ENCODE results near the gene FHIT. TPM values are rescaled to one million over a fixed set of nuclear protein-coding genes. Genes with fewer than 3 reads are reported as not detected.

The FHIT gene
- total RNA-seq, 1 donor from 2014 or later: 5.7 TPM

GRCh38 chr3:60215946-60216345, 1035.3 kb downstream of the FHIT start:
- Histone ChIP-seq H3K79me2 (ENCODE audit: low read depth) (no peaks in the 10 kb centered on the region), H3K27ac (no peak overlapping the region), H4K20me1 (ENCODE audit: low read depth) (no peaks in the 10 kb centered on the region), H3K4me3 (no peak overlapping the region), H3K36me3 (no peaks in the 10 kb centered on the region), H3K9ac (no peak overlapping the region), H2AFZ (replicated peaks) (no peak overlapping the region), H3F3A (ENCODE audit: low read depth) (no peaks in the 10 kb centered on the region), H3K27me3 (no peaks in the 10 kb centered on the region), H3K4me1 (no peaks in the 10 kb centered on the region), H3K9me3 (ENCODE audit: low read depth) (no peaks in the 10 kb centered on the region), H3K4me2 (no peak overlapping the region)
- TF ChIP-seq EZH2phosphoT487 (IDR thresholded peaks at IDR 0.05) (no peak), EZH2 (IDR thresholded peaks at IDR 0.05) (no peak), CTCF (IDR thresholded peaks at IDR 0.05) (no peak)
- Mint-ChIP-seq H3K27ac (no peak overlapping the region), H3K36me3 (no peaks in the 10 kb centered on the region), H3K9me3 (no peaks in the 10 kb centered on the region), H3K27me3 (ENCODE audit: insufficient read depth, low read depth) (no peaks in the 10 kb centered on the region), H3K4me1 (no peaks in the 10 kb centered on the region), H3K4me3 (no peak overlapping the region)
- no peak for DNase-seq (ENCODE audit: low spot score)

DNA sequence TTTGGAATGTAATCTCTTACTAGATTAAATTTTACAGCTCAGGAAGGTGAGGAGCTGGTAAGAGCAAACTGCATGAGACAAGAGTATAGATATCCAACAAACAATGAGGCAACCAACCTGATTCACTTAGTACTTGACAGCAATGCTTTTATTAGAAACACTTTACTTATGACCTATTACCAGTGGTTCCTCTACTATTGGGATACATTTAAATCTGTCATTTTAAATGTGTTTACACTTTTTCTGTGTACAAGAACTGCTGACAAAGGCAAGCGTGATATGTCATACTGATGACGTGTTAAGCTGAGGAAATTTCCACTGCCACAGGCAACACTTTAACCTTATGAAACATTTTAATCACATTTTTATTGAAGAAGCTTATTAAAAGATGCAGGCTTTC, 1043.3 kb downstream of the FHIT start:
- H2AFZ ChIP-seq (replicated peaks): no peak overlapping the region
- no peaks in the 10 kb centered on the region for H3K79me2 ChIP-seq (ENCODE audit: low read depth)
- H3K4me2 ChIP-seq: no peak overlapping the region
- no peaks in the 10 kb centered on the region for H3F3A ChIP-seq (ENCODE audit: low read depth)
- Mint-ChIP-seq H3K36me3 (no peaks in the 10 kb centered on the region), H3K27ac (no peak overlapping the region), H3K4me1 (no peaks in the 10 kb centered on the region), H3K4me3 (no peak overlapping the region), H3K9me3 (no peaks in the 10 kb centered on the region), H3K27me3 (ENCODE audit: insufficient read depth, low read depth) (no peaks in the 10 kb centered on the region)
- H3K27me3 ChIP-seq: no peaks in the 10 kb centered on the region
- no peak overlapping the region for H3K4me3 ChIP-seq
- no peak overlapping the region for H3K9ac ChIP-seq
- H4K20me1 ChIP-seq (ENCODE audit: low read depth): no peaks in the 10 kb centered on the region
- no peak for DNase-seq (ENCODE audit: low spot score)
- no peaks in the 10 kb centered on the region for H3K36me3 ChIP-seq
- no peaks in the 10 kb centered on the region for H3K4me1 ChIP-seq
- TF ChIP-seq EZH2 (IDR thresholded peaks at IDR 0.05): no peak
- TF ChIP-seq EZH2phosphoT487 (IDR thresholded peaks at IDR 0.05): no peak
- no peak for TF ChIP-seq CTCF (IDR thresholded peaks at IDR 0.05)
- no peak overlapping the region for H3K27ac ChIP-seq
- H3K9me3 ChIP-seq (ENCODE audit: low read depth): no peaks in the 10 kb centered on the region

- Histone ChIP-seq H3K4me1 (no peaks in the 10 kb centered on the region), H2AFZ (replicated peaks) (no peak overlapping the region), H3K79me2 (ENCODE audit: low read depth) (no peaks in the 10 kb centered on the region), H3K9me3 (ENCODE audit: low read depth) (no peaks in the 10 kb centered on the region), H3K4me2 (no peak overlapping the region), H3K36me3 (no peaks in the 10 kb centered on the region), H3K9ac (no peak overlapping the region), H4K20me1 (ENCODE audit: low read depth) (no peaks in the 10 kb centered on the region), H3F3A (ENCODE audit: low read depth) (no peaks in the 10 kb centered on the region), H3K4me3 (no peak overlapping the region), H3K27ac (no peak overlapping the region), H3K27me3 (no peaks in the 10 kb centered on the region)
- TF ChIP-seq CTCF (IDR thresholded peaks at IDR 0.05) (no peak), EZH2phosphoT487 (IDR thresholded peaks at IDR 0.05) (no peak), EZH2 (IDR thresholded peaks at IDR 0.05) (no peak)
- no peaks in the 10 kb centered on the region for H3K27me3 Mint-ChIP-seq (ENCODE audit: insufficient read depth, low read depth)
- no peak overlapping the region for H3K27ac Mint-ChIP-seq
- peaks cover 4% of the 10 kb centered on the region for H3K4me1 Mint-ChIP-seq
- no peaks in the 10 kb centered on the region for H3K36me3 Mint-ChIP-seq
- H3K4me3 Mint-ChIP-seq: no peak overlapping the region
- DNase-seq (ENCODE audit: low spot score): no peak
- H3K9me3 Mint-ChIP-seq: no peaks in the 10 kb centered on the region
These were observed 1045.0 kb downstream of the FHIT start for GRCh38 chr3:60206206-60206605.

All from neural progenitor cell (in vitro differentiated cells).